PC-3 (cell line): ENCODE data around the gene CPD. TPM values are rescaled to one million over a fixed set of nuclear protein-coding genes. Genes with fewer than 3 reads are reported as not detected.

ENCODE experiments used
- ATAC-seq: fragments of 200-7000 bp; cut with Tn5 transposase; 2 replicates; pipeline ENCODE4 v1.9.1; 2020; ENCODE audit warnings: mild to moderate bottlenecking, moderate library complexity
- BruUV-seq: library from RNA; stranded (reverse); fragments of 400-500 nt; replicated peaks from 2 replicates; lab custom pipeline; 2021; lab: Mats Ljungman, UMichigan
- CTCF ChIA-PET: fragments of 300-600 bp; sonication (Branson Sonifier 250); formaldehyde crosslinking; loops from one replicate; lab custom pipeline; 2022; ENCODE audit warnings: antibody characterized with exemption; lab: Charles Lee
- POLR2A ChIA-PET: fragments of 300-600 bp; sonication (Branson Sonifier 250); formaldehyde crosslinking; loops from one replicate; lab custom pipeline; 2022; ENCODE audit warnings: antibody characterized with exemption; ENCODE audit not compliant: unreplicated experiment; lab: Charles Lee
- DNase-seq: peaks from one replicate; pipeline ENCODE4 v3.0.0-alpha.2; 2015
- H2AFZ ChIP-seq: fragments of 300-600 bp; sonication (generic); 2 replicates; pipeline ENCODE4 v1.6.0; 2016; ENCODE audit warnings: antibody characterized with exemption, low read length
- H3F3A ChIP-seq: fragments of 300-600 bp; sonication (generic); one replicate; pipeline ENCODE4 v1.6.0; 2017; ENCODE audit warnings: antibody characterized with exemption, low read length, control low read depth, mild to moderate bottlenecking; ENCODE audit not compliant: unreplicated experiment
- H3K27ac ChIP-seq: fragments of 300-600 bp; sonication (generic); 2 replicates; pipeline ENCODE4 v1.5.1; 2016; ENCODE audit warnings: mild to moderate bottlenecking, low read length
- H3K27me3 ChIP-seq: fragments of 300-600 bp; sonication (generic); 2 replicates; pipeline ENCODE4 v1.6.1; 2016; ENCODE audit warnings: low read length, mixed read lengths
- H3K36me3 ChIP-seq: fragments of 300-600 bp; sonication (generic); 2 replicates; pipeline ENCODE4 v1.6.1; 2016; ENCODE audit warnings: low read depth, mixed run types, low read length, mixed read lengths
- H3K4me1 ChIP-seq: fragments of 300-600 bp; sonication (generic); 2 replicates; pipeline ENCODE4 v1.5.1; 2016; ENCODE audit warnings: low read length; ENCODE audit not compliant: insufficient read depth
- H3K4me2 ChIP-seq: fragments of 300-600 bp; sonication (generic); 2 replicates; pipeline ENCODE4 v1.6.0; 2016; ENCODE audit warnings: low read length
- H3K4me3 ChIP-seq: fragments of 300-600 bp; sonication (generic); 2 replicates; pipeline ENCODE4 v1.5.1; 2016; ENCODE audit warnings: mild to moderate bottlenecking, low read length, mixed read lengths
- H3K79me2 ChIP-seq: fragments of 300-600 bp; sonication (generic); 2 replicates; pipeline ENCODE4 v1.6.1; 2017; ENCODE audit warnings: low read length, mixed read lengths
- H3K9ac ChIP-seq: fragments of 300-600 bp; sonication (generic); 2 replicates; pipeline ENCODE4 v1.6.0; 2016; ENCODE audit warnings: mild to moderate bottlenecking, low read length
- H3K9me2 ChIP-seq: fragments of 300-600 bp; sonication (generic); replicated peaks from 2 replicates; pipeline ENCODE4 v1.6.1; 2016; ENCODE audit warnings: mixed run types, low read length, mixed read lengths
- H3K9me3 ChIP-seq: fragments of 300-600 bp; sonication (generic); 2 replicates; pipeline ENCODE4 v1.6.1; 2016; ENCODE audit warnings: low read length, mixed read lengths
- H4K20me1 ChIP-seq: fragments of 300-600 bp; sonication (generic); 2 replicates; pipeline ENCODE4 v1.6.1; 2016; ENCODE audit warnings: low read length, mixed read lengths
- EZH2 ChIP-seq: fragments of 300-600 bp; sonication (generic); IDR thresholded peaks from one replicate; pipeline ENCODE4 v1.6.1; 2017; ENCODE audit warnings: antibody characterized with exemption, mild to moderate bottlenecking, low read length; ENCODE audit not compliant: unreplicated experiment
- EZH2phosphoT487 ChIP-seq: fragments of 300-600 bp; sonication (generic); IDR thresholded peaks from 2 replicates; pipeline ENCODE4 v1.6.1; 2018; ENCODE audit warnings: mild to moderate bottlenecking, antibody characterized with exemption, low read length, borderline replicate concordance
- intact Hi-C: fragments of 100-400 bp; cut with micrococcal nuclease; formaldehyde crosslinking; loops from 2 replicates; pipeline ENCODE4 v1.9.0; 2023
- total RNA-seq: library from RNA; depleted of rRNA; stranded (reverse); fragments of >200 nt; gene quantifications from 2 replicates; pipeline ENCODE4 v1.2.3, GENCODE V29; 2014
- TF ChIP-seq, protein P1 (sequence below): fragments of 300-600 bp; sonication (generic); conservative IDR thresholded peaks from 2 replicates; pipeline ENCODE4 v1.5.1; 2017; ENCODE audit warnings: antibody characterized with exemption, low read depth, mild to moderate bottlenecking, low read length

CPD gene
- total RNA-seq, 1 experiment from 2014 or later = 30.9 TPM

DNA sequence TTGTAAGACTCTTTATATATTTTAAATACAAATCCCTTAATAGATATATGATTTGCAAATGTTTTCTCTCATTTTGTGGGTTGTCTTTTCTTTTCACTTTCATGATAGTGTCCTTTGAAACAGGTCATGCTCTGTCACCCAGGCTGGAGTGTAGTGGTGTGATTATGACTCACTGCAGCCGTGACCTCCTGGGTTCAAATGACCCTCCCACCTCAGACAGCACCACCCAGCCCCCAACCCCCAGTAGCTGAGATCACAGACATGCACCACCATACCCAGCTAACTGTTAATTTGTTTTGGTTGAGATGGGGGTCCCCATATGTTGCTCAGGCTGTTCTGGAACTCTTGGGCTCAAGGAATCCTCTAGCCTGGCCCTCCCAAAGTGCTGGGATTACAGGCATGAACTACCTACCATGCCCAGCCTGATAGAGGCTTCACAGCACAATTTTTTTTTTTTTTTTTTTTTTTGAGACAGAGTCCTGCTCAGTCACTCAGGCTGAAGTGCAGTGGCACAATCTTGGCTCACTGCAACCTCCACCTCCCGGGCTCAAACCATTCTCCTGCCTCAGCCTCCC is 26.4 kb upstream of the CPD start:
- Histone ChIP-seq H3K4me1 (no peaks in the 10 kb centered on the region), H3K9me3 (no peaks in the 10 kb centered on the region; the same call in 1 of the 2 replicates), H3K79me2 (no peaks in the 10 kb centered on the region), H3K36me3 (no peaks in the 10 kb centered on the region), H3F3A (no peaks in the 10 kb centered on the region), H3K9ac (no peak overlapping the region), H3K9me2 (no peaks in the 10 kb centered on the region), H3K4me2 (no peak overlapping the region), H3K27me3 (no peaks in the 10 kb centered on the region), H3K27ac (no peak overlapping the region), H4K20me1 (no peaks in the 10 kb centered on the region), H3K4me3 (no peak overlapping the region), H2AFZ (no peak overlapping the region)
- no peak for DNase-seq
- no TSS peak for BruUV-seq
- CTCF ChIA-PET = no interaction called here
- intact Hi-C loops = no loop called here
- POLR2A ChIA-PET = no interaction called here
- ATAC-seq = no peak
- TF ChIP-seq EZH2 = no peak
- TF ChIP-seq, protein P1, sequence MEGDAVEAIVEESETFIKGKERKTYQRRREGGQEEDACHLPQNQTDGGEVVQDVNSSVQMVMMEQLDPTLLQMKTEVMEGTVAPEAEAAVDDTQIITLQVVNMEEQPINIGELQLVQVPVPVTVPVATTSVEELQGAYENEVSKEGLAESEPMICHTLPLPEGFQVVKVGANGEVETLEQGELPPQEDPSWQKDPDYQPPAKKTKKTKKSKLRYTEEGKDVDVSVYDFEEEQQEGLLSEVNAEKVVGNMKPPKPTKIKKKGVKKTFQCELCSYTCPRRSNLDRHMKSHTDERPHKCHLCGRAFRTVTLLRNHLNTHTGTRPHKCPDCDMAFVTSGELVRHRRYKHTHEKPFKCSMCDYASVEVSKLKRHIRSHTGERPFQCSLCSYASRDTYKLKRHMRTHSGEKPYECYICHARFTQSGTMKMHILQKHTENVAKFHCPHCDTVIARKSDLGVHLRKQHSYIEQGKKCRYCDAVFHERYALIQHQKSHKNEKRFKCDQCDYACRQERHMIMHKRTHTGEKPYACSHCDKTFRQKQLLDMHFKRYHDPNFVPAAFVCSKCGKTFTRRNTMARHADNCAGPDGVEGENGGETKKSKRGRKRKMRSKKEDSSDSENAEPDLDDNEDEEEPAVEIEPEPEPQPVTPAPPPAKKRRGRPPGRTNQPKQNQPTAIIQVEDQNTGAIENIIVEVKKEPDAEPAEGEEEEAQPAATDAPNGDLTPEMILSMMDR = no peak
- TF ChIP-seq EZH2phosphoT487 = no peak

DNA sequence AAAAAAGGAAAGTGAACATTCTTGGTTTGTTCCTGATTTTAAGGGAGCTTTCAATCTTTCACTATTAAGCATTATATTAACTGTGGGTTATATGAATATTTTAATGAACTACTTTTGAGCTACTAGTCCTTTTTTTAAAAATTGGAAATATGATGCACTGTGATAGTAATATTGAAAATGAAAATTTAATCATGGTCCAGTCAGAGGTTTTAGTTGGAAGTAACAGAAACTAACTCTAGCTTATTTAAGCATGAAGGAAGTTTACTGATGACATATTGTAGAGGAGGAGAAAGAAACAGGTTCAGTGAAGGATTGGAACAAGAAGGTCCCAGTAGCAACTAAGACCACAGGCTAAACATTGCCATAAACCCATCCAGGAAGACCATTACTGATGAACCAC is 24.0 kb upstream of the CPD start:
- no peak for DNase-seq
- CTCF ChIA-PET = no interaction called here
- Histone ChIP-seq H3K9me3 (no peaks in the 10 kb centered on the region; the same call in 1 of the 2 replicates), H3K79me2 (no peaks in the 10 kb centered on the region), H3K4me3 (no peak overlapping the region), H3F3A (no peaks in the 10 kb centered on the region), H2AFZ (no peak overlapping the region), H3K9me2 (no peaks in the 10 kb centered on the region), H3K27me3 (no peaks in the 10 kb centered on the region), H4K20me1 (no peaks in the 10 kb centered on the region), H3K4me2 (no peak overlapping the region), H3K9ac (no peak overlapping the region), H3K27ac (no peak overlapping the region), H3K4me1 (no peaks in the 10 kb centered on the region), H3K36me3 (no peaks in the 10 kb centered on the region)
- BruUV-seq = no TSS peak
- POLR2A ChIA-PET = interaction anchor here (0.6 kb wide), 1 partner anchor 83 kb away, joined by 4 read pairs; no protein-coding TSS in a partner anchor
- no peak for ATAC-seq
- TF ChIP-seq, protein P1 = no peak
- no peak for TF ChIP-seq EZH2
- TF ChIP-seq EZH2phosphoT487 = no peak
- intact Hi-C loops = no loop called here

DNA sequence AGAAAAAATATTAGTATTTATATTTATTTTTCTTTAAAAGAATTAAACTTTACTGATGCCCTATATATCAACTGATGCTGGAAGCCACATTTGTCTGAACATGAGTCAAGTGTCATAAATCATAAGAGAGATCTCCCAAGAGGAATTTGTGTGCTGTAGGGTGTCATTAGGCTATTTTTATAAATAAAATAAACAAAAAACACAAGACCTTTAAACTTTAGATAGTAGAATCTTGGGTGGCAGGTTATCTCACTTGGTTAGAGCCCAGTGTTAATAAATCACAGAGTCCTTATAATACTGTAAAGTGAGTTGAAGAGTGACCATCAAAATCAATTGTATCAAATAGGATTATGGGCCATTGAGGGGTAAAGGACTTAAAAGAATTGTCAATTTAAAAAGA is 21.3 kb upstream of the CPD start:
- BruUV-seq = no TSS peak
- CTCF ChIA-PET = no interaction called here
- intact Hi-C loops = no loop called here
- POLR2A ChIA-PET = no interaction called here
- Histone ChIP-seq H3K27ac (no peak overlapping the region), H3F3A (no peaks in the 10 kb centered on the region), H3K36me3 (no peaks in the 10 kb centered on the region), H3K9me2 (no peaks in the 10 kb centered on the region), H3K4me2 (no peak overlapping the region), H3K4me1 (no peaks in the 10 kb centered on the region), H3K4me3 (no peak overlapping the region), H3K9me3 (no peaks in the 10 kb centered on the region; the same call in 1 of the 2 replicates), H2AFZ (no peak overlapping the region), H3K79me2 (no peaks in the 10 kb centered on the region), H4K20me1 (no peaks in the 10 kb centered on the region), H3K27me3 (no peaks in the 10 kb centered on the region), H3K9ac (no peak overlapping the region)
- TF ChIP-seq EZH2 (no peak), EZH2phosphoT487 (no peak)
- TF ChIP-seq, protein P1 = no peak
- ATAC-seq (no peak), DNase-seq (no peak)
